Kasumi-1 (cell line): ENCODE results near the gene VPS18.
"Not testable (repeated sequence)": the region's sequence is repeated elsewhere in the genome, so short reads cannot be mapped to it uniquely, and the experiment has no call there.

Experiments used
- DNase-seq, 2 experiments: peaks; one replicate each; lab custom pipeline; 2025; lab: John Stamatoyannopoulos, UW

The VPS18 gene, protein sequence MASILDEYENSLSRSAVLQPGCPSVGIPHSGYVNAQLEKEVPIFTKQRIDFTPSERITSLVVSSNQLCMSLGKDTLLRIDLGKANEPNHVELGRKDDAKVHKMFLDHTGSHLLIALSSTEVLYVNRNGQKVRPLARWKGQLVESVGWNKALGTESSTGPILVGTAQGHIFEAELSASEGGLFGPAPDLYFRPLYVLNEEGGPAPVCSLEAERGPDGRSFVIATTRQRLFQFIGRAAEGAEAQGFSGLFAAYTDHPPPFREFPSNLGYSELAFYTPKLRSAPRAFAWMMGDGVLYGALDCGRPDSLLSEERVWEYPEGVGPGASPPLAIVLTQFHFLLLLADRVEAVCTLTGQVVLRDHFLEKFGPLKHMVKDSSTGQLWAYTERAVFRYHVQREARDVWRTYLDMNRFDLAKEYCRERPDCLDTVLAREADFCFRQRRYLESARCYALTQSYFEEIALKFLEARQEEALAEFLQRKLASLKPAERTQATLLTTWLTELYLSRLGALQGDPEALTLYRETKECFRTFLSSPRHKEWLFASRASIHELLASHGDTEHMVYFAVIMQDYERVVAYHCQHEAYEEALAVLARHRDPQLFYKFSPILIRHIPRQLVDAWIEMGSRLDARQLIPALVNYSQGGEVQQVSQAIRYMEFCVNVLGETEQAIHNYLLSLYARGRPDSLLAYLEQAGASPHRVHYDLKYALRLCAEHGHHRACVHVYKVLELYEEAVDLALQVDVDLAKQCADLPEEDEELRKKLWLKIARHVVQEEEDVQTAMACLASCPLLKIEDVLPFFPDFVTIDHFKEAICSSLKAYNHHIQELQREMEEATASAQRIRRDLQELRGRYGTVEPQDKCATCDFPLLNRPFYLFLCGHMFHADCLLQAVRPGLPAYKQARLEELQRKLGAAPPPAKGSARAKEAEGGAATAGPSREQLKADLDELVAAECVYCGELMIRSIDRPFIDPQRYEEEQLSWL

DNA sequence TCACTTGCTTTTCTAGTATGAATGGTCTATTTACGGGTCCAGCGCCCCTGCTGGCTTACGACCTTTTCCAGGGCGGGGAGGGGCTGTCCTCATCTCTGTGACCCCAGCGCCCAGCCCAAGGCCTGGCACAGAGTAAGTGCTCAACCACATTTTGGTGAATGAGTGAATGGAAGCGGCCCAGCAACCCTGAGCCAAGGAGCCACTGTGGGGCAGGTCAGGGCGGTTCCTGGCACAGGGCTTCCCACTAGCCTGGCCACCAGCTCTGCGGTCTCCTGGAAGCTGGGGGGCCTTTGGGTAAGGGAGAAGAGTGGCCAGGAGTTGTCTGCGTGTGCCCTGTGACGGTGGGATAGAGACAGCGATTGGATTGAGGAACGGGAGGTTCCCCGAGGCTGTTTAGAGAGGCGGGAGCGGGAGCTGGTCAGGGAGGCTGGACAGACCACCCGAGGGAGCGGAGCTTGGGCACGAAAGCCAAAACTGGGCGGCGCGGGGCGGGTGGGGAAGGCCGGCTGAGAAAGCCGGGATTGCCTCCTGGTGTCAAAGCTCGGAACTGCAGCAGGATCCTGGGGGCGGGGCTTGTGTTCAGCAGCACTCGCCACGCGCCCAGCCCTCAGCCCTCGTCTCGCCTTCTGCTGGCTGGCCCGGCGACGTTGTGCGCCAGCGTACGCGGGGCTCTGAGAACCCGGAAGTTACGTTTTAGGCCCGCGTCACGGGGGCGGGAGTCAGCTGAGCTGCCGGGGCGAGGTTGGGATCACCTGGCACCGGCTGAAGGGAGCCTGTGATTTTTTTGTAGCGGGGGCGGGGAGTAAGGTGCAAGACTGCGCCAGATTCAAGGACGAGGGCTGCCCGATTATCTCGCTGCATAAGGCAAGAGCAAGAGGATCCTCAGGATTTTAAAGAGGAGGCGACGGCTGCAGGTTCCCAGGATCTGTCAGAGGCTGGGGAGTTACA lies at the start of gene VPS18:
Gene VPS18, plus strand, starts transcription at position 718 of the 948 bp plus-strand sequence. CDS start 319 bp downstream, outside the sequence.
- peak; percentile 99 for DNase-seq

DNA sequence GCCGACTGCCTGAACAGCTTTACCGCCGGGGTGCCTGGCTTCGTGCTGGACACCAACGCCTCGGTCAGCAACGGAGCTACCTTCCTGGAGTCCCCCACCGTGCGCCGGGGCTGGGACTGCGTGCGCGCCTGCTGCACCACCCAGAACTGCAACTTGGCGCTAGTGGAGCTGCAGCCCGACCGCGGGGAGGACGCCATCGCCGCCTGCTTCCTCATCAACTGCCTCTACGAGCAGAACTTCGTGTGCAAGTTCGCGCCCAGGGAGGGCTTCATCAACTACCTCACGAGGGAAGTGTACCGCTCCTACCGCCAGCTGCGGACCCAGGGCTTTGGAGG lies 49.6 kb upstream of the VPS18 start:
- DNase-seq: peak in 1 of 2 experiments; percentile 2

DNA sequence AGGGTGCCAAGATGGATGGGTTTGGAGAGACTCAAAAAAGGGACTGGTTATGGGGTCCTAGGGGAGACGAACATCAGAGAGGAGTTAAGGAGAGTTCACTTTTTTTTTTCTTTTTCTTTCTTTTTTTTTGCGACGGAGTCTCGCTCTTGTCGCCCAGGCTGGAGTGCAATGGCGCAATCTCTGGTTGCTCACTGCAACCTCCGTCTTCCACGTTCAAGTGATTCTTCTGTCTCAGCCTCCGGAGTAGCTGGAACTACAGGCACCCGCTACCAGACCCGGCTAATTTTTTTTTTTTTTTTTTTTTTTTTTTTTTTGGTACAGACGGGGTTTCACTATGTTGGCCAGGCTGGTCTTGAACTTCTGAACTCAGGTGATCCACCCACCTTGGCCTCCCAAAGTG lies 49.2 kb upstream of the VPS18 start:
- no peak for DNase-seq

DNA sequence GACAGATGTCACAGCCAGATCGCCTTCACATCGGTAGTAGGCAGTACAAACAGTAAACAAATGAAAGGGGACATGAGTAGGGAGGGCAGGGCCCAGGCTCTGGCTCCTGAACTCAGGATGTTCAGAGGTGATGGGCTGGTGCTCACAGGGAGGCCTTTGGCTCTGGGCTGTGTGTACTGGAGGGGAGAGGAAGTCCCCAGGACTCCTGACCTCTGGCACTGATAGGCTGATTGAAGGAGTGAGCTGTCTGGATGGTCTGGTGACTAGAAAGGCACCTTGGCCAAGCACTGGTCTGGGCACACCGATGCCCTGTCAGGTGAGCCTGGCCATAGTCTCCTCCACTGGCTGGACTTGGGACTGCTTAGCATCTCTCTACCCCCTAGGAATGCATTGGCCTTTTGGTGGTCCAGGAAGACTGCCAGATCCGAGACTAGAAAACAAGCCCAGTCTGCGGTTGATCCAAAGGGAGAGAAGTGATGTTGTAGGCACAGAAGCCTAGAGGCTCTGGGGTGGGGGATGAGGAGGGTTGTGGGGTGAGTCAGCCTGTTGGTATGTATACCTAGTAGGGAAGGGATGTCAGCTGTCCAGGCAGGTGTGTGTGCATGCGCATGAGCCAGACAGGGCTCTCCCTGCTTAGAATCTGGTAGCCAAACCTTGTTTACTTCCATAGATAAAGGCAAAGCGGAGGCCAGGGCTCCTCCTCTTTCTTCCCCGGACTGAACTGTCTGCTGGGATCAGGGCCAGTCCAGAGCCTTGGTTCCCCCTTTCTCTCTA lies 48.6 kb upstream of the VPS18 start:
- no peak for DNase-seq

DNA sequence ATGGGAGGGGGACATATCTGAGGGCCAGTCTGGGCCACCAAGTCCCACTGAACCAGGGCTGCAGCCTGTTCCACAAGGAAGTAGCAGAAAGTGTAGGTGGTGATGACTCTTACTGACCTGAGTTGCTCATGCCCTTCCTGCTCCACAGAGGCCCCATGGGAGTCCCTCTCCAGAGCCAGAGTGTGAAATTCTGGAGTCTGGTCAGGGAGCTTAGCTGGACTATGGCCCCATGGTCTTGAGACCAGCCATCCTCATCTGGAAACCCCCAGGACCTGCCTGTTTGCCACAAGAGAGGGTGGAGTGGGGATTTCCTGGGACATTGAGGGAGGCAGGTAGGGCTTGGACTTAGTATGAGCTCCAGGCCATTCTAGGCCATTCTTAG lies 47.4 kb upstream of the VPS18 start:
- no peak for DNase-seq

DNA sequence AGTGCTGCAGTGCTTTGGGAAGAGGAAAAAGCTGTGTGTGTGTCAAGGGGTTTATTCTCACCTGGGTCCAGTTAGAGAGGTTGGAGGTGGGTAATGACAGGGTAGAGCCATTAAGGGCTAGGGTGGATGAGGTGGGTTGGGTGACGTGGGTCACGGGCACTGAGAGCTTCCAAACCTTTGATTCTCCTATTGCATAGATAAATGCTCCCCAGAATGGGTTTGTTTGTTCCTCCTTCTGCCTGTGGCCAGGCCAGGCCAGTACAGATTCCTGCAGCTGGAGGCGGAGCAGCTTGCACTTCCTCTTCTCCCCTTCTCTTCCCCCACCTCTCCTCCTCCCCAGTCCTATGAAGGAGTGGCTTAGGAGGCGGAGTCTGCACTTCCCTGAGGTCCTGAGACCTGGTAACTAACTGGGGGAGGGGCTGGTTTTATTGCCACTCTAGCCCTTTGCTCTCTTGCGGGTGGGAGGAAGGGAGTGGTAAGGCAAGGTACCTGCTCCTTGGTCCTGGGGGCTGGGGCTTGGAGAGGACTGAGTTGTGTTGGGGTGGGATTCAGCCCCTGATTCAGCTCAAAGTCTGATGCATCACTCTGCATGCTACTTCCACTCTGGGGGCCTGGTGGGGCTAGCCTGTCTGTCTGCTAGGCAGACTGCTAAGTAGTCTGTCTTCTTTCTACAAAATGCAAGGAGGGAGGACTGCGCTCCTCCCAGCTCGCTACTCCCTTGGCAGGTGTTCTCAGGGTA lies 46.9 kb upstream of the VPS18 start:
- peak; percentile 82 for DNase-seq

DNA sequence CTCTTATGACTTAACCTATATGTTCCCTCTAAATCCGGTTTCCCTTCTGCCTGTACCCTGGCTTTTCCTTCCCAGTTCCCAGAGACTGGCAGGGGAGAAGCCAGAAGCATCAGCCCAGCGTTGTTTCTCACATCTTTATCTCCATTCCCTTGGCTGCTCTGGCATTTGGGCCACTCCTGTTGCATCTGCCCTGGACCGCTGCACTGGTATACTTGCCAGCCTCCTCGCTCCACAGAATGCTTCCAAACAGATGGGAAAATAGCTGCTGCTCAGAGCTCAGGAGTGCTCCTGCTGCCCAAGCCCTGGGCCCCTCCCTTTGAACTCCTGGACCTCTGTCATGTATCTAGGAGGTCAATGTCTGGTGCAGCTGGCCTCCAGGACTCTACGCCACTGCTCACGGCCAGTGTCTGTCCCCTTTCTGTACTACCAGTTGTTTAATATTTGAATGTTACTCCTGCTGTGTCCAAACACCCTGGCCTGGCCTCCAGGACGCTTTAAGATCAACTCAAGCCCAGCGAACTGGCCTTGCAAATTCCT lies 43.6 kb upstream of the VPS18 start:
- no peak for DNase-seq

DNA sequence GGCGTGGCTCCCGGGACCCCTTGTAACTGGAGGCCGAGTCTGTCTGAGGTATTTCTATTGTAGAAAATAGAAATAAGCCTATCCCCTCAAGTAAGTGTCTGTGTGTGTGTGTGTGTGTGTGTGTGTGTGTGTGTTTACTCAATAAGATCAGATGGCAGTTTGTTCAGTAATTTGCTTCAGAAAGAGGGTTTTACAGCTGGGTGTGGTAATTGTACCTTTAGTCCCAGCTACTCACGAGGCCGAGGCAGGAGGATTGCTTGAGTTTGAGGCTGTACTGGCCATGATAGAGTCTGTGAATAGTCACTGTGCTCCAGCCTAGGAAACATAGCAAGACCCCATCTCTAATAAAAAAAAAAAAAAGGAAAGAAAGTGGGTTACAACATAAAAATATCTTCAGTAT lies 41.7 kb upstream of the VPS18 start:
- no peak for DNase-seq

DNA sequence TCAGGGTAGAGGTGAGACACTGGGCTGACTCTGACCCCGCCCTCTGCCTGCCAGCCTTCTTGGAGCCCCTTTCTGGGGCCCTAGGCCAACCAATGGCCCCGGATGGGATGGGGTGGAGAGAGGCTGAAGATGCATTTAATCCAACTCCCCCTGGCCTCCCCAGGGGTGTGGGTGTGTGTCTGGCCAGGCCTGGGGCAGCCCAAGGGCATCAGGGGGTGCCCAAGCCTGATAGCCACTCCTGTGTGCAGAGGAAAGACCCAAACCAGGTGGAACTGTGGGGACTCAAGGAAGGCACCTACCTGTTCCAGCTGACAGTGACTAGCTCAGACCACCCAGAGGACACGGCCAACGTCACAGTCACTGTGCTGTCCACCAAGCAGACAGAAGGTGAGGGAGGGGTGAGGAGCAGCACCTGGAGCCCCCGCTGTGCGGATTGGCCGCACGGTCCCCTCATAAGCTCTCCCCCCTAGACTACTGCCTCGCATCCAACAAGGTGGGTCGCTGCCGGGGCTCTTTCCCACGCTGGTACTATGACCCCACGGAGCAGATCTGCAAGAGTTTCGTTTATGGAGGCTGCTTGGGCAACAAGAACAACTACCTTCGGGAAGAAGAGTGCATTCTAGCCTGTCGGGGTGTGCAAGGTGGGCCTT lies 40.9 kb upstream of the VPS18 start:
- DNase-seq: no peak

DNA sequence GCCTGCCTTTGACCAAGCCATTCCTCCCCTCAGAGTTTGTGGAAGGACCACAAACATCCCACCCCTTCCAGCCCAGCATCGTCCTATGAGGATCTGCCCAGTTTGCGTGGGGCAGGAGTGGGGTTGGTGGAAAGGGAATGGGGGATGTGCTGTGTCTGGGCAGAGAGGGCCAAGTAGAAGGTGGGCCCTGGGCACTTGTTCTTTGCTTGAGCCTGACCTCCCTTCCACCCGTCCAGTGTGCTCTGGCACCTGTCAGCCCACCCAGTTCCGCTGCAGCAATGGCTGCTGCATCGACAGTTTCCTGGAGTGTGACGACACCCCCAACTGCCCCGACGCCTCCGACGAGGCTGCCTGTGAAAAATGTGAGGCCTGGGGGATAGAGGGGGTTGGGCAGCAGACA lies 40.1 kb upstream of the VPS18 start:
- no peak for DNase-seq

DNA sequence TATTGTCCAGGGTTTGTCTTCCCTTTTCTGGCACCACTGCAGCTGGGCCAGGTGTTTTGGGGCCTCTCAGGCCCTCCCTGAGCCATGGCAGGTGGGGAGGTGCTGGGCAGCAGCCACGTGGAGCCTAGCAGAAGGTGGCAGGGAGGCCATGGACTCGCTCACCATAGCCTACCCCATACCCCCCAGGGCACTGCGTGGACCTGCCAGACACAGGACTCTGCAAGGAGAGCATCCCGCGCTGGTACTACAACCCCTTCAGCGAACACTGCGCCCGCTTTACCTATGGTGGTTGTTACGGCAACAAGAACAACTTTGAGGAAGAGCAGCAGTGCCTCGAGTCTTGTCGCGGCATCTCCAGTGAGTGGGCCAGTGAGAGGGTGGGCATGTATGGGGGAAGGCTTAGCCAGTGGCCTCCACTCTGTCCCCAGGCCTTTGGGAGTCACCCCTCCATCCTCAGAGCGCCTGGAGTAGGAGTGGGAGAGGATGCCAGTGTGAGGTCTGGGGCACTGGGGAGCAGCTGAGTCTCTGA lies 38.5 kb upstream of the VPS18 start:
- no peak for DNase-seq

DNA sequence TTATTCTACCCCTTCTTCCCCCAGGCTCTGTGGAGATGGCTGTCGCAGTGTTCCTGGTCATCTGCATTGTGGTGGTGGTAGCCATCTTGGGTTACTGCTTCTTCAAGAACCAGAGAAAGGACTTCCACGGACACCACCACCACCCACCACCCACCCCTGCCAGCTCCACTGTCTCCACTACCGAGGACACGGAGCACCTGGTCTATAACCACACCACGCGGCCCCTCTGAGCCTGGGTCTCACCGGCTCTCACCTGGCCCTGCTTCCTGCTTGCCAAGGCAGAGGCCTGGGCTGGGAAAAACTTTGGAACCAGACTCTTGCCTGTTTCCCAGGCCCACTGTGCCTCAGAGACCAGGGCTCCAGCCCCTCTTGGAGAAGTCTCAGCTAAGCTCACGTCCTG lies 37.5 kb upstream of the VPS18 start:
- DNase-seq: no peak

DNA sequence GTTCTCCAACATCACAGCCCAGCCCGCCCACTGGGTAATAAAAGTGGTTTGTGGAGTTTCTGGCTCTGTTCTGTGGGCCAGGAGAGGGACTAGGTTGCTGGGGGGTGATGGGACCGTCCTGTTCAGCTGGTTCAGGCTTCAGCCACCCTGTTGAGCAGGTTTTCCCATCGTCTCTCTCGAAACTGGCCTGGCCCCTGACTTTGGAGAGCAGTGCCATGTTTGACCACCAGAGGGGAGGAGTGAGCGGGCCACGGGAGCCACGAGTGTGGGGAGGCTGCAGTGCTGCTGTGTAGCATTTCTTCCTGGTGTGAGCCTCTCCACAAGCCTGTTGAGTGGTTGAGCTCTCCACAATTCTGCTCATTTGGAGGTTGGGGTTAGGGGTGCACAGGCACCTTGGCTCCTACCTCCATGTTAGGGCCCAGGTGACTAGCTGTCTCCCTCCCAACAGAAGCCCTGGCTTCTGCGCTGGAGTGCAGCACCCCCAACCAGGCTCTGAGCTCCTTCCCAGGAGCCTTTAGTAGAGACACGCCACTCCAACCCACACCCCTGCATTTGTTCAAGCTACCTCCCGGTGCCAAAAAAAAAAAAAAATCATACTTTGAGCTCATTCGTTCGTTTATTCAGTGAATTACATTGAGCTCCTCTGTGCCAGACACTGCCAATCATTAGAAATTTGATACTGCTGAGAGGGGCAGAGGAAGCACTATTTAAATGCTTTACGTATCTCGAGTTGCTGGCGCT lies 36.5 kb upstream of the VPS18 start:
- peak; percentile 27 to 32 for DNase-seq

DNA sequence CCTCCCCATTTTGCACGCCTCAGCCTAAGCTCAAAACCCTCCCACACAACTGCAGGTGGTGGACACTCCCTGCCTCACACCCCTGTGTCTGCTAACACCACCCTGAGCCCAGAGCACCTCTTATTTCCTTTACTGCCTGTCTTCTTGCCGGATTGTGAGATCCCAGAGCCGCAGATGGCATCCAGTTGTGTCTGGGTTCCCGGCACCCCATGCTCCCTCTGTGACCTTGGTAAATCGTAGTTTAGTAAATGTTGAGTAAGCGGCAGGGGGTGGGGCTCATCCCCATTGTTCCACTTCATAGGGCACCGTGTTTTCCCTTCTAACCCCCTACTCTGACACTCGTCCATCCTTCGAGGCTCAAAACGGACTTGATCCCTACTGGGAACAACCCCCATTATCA lies 35.5 kb upstream of the VPS18 start:
- no peak for DNase-seq

DNA sequence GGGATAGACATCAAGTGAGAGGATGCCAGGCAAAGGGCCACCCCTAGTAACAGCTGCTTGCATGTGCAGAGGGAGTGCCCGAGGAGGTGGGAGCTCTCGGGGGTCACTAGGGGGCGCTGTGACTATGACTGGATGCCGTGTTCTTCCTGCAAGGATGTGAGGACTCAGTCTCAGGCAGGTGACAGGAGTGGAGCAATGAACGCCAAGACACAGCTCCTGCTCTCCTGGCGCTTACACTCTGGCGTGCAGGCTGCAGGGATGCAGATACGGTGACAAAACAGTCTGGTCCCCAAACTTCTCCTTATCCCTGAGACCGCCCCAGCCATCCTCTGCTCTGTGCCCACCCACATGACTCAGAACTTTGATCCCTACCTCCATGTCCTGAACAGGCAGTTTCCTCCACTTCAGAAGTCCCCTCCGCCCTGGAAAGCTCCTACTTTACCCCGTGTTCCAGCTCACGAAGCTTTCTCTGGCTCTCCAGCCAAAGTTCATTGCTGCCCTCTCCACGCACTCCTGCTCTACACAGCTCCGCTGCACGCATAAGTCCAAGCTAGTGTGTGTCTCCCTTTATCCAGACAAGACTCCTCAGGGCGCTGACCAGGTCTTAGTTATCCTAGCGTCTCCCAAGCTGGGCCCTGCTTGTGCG lies 34.9 kb upstream of the VPS18 start:
- DNase-seq: peak; percentile 37 to 57

DNA sequence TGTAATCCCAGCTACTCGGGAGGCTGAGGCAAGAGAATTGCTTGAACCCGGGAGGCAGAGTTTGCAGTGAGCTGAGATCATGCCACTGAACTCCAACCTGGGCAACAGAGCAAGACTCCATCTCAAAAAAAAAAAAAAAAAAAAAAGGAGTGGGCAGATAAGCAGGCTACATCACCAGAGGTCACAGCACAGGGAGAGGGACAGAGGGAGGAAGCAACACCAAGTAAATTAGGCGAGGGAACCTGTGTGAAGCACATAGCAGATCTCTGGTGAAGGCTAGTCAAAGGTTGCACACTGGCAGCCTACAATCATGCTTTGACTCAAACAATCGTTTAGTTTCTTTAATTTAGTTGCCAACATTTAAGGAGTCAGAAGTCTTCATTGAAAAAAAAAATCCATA lies 33.1 kb upstream of the VPS18 start:
- not testable (repeated sequence) for DNase-seq

DNA sequence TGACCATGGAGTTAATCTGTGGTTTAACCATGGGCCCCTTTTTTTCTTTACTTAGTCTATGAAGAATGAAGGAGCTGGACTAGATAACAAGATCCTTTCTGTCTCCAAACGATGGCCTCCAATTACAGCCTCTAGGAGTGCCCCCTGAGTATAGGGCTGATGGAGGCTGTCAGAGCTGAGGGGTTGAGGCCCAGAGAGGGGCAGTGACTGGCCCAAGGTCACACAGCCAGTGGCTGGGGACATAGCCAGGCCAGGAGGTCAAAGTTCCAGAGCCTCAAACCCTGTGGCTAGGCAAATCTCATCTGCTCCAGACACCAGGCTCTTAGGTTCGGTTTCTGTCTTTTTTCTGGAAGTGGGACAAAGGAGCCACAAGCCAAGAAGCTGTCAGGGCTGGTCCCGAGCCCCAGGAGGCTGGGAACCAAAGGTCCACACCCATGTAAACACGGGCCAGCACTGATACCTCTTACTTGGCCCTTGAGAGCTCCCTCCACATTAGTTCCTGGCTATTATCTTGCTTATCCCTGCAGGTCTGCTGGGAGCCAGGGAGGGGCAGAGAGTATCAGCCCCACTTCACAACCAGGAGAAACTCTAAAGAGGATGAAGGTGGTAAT lies 30.5 kb upstream of the VPS18 start:
- no peak for DNase-seq

DNA sequence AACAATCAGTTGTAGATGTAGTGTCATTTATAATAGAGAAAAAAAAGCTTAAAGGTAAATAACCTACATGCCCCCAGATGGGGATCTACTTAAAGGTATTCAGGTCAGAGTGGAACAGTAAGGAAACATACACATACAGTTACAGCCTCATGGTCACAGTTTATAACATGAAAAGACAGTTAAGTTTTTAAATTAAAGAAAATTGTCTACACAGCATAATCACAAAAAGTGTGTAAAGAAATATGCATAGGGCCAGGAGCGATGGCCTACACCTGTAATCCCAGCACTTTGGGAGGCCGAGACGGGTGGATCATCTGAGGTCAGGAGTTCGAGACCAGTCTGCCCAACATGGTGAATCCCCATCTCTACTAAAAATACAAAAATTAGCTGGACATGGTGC lies 27.1 kb upstream of the VPS18 start:
- no peak for DNase-seq
